OCI-LY1 (cell line): ENCODE results near the gene CA5A.

ENCODE experiments used
- H2AFZ ChIP-seq: fragments of 200-600 bp; sonication (generic), shearing (Covaris generic); 2 replicates; pipeline ENCODE4 v1.6.0; 2014; ENCODE audit warnings: antibody characterized with exemption, mild to moderate bottlenecking, low read length
- H3F3A ChIP-seq: fragments of 200-600 bp; sonication (generic), shearing (Covaris generic); 2 replicates; pipeline ENCODE4 v1.6.0; 2014; ENCODE audit warnings: mild to moderate bottlenecking, antibody characterized with exemption, low read length, moderate library complexity; ENCODE audit not compliant: insufficient read depth
- H3K27ac ChIP-seq: fragments of 200-600 bp; sonication (generic); 2 replicates; pipeline ENCODE4 v1.5.1; 2014; ENCODE audit warnings: low read length, mixed run types, mild to moderate bottlenecking, low read depth; ENCODE audit not compliant: poor library complexity, severe bottlenecking
- H3K27me3 ChIP-seq: fragments of 200-600 bp; sonication (generic); 2 replicates; pipeline ENCODE4 v1.6.0; 2014; ENCODE audit warnings: antibody characterized with exemption, mild to moderate bottlenecking, low read length, moderate library complexity; ENCODE audit not compliant: insufficient read depth
- H3K36me3 ChIP-seq: fragments of 200-600 bp; sonication (generic); 2 replicates; pipeline ENCODE4 v1.6.1; 2014; ENCODE audit warnings: mild to moderate bottlenecking, antibody characterized with exemption, low read length, moderate library complexity, mixed read lengths; ENCODE audit not compliant: insufficient read depth
- H3K4me1 ChIP-seq: fragments of 200-600 bp; sonication (generic); 2 replicates; pipeline ENCODE4 v1.5.1; 2014; ENCODE audit warnings: mild to moderate bottlenecking, low read length, moderate library complexity; ENCODE audit not compliant: insufficient read depth, severe bottlenecking
- H3K4me2 ChIP-seq: fragments of 200-600 bp; sonication (generic), shearing (Covaris generic); 2 replicates; pipeline ENCODE4 v1.6.1; 2014; ENCODE audit warnings: low read length
- H3K4me3 ChIP-seq: fragments of 200-600 bp; sonication (generic); 2 replicates; pipeline ENCODE4 v1.5.1; 2014; ENCODE audit warnings: low read length, low read depth, mild to moderate bottlenecking, mixed read lengths; ENCODE audit not compliant: poor library complexity, severe bottlenecking
- H3K79me2 ChIP-seq: fragments of 200-600 bp; shearing (Covaris generic); 2 replicates; pipeline ENCODE4 v1.6.1; 2016; ENCODE audit warnings: mixed run types, low read length, mixed read lengths; ENCODE audit not compliant: insufficient read depth
- H3K9ac ChIP-seq: fragments of 200-600 bp; sonication (generic), shearing (Covaris generic); 2 replicates; pipeline ENCODE4 v1.6.1; 2014; ENCODE audit warnings: mild to moderate bottlenecking, low read length, mixed read lengths
- H3K9me2 ChIP-seq: fragments of 200-600 bp; sonication (generic), shearing (Covaris generic); 2 replicates; pipeline ENCODE4 v1.6.1; 2014; ENCODE audit warnings: low read depth, mild to moderate bottlenecking, low read length, mixed read lengths
- H3K9me3 ChIP-seq: fragments of 200-600 bp; shearing (Covaris generic); 2 replicates; pipeline ENCODE4 v1.6.1; 2014; ENCODE audit warnings: low read length, mixed read lengths
- H4K20me1 ChIP-seq: fragments of 200-600 bp; sonication (generic), shearing (Covaris generic); 2 replicates; pipeline ENCODE4 v1.6.0; 2016; ENCODE audit warnings: mild to moderate bottlenecking, low read length; ENCODE audit not compliant: insufficient read depth
- EZH2 ChIP-seq: fragments of 200-600 bp; sonication (generic), shearing (Covaris generic); IDR thresholded peaks from 2 replicates; pipeline ENCODE4 v1.8.0; 2017; ENCODE audit warnings: borderline replicate concordance, mixed run types, mild to moderate bottlenecking, antibody characterized with exemption, low read length, moderate library complexity, mixed read lengths
- TF ChIP-seq, protein P1 (sequence below): fragments of 200-600 bp; sonication (generic), shearing (Covaris generic); IDR thresholded peaks from 2 replicates; pipeline ENCODE4 v1.5.1; 2017; ENCODE audit warnings: mild to moderate bottlenecking, antibody characterized with exemption, low read length, moderate library complexity, mixed read lengths

The CA5A gene

DNA sequence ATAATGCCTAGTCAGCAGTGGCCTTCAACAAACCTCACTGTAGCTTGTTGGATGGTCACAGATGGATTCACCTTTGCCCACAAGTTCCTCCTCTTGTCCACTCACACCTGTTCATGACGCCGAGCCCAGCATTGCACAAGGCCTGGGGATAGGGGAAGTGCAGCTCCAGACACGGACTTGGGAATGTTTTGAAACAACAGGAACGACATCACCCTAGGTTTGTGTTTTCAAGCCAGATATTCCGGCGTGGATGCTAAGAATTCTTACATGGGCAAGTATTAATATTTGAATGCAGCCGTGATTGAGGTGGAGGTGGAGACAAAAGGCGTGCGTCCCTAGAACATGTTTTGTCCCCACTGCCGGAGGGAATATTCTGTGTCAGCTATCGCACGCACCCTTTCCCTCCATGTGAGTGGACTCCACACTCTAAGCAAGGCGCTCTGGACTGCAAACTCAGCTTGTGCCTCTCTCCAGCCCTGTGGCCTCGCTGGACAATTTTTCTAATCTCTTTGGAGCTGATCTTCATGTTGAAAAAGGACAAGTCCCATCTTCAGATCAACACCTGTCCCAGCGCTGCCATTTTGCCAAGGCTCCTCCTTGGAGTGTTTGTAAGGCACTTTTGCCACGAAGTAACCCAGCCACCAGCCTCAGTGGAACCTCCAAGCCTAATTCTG is 12.9 kb upstream of the CA5A start:
- H3K9me2 ChIP-seq, result no peaks in the 10 kb centered on the region
- no peak overlapping the region for H3K4me2 ChIP-seq
- no peak overlapping the region for H3K9ac ChIP-seq
- TF ChIP-seq EZH2, result no peak
- TF ChIP-seq, protein P1, sequence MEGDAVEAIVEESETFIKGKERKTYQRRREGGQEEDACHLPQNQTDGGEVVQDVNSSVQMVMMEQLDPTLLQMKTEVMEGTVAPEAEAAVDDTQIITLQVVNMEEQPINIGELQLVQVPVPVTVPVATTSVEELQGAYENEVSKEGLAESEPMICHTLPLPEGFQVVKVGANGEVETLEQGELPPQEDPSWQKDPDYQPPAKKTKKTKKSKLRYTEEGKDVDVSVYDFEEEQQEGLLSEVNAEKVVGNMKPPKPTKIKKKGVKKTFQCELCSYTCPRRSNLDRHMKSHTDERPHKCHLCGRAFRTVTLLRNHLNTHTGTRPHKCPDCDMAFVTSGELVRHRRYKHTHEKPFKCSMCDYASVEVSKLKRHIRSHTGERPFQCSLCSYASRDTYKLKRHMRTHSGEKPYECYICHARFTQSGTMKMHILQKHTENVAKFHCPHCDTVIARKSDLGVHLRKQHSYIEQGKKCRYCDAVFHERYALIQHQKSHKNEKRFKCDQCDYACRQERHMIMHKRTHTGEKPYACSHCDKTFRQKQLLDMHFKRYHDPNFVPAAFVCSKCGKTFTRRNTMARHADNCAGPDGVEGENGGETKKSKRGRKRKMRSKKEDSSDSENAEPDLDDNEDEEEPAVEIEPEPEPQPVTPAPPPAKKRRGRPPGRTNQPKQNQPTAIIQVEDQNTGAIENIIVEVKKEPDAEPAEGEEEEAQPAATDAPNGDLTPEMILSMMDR, result no peak
- H2AFZ ChIP-seq, result no peak overlapping the region
- H3K27ac ChIP-seq, result no peak overlapping the region
- no peaks in the 10 kb centered on the region for H3K27me3 ChIP-seq
- peaks cover 12% of the 10 kb centered on the region for H3K36me3 ChIP-seq
- no peaks in the 10 kb centered on the region for H3F3A ChIP-seq
- no peaks in the 10 kb centered on the region for H4K20me1 ChIP-seq
- H3K4me3 ChIP-seq, result no peak overlapping the region
- H3K79me2 ChIP-seq, result peaks cover 26% of the 10 kb centered on the region
- peaks cover 51% of the 10 kb centered on the region for H3K4me1 ChIP-seq
- H3K9me3 ChIP-seq, result no peaks in the 10 kb centered on the region

DNA sequence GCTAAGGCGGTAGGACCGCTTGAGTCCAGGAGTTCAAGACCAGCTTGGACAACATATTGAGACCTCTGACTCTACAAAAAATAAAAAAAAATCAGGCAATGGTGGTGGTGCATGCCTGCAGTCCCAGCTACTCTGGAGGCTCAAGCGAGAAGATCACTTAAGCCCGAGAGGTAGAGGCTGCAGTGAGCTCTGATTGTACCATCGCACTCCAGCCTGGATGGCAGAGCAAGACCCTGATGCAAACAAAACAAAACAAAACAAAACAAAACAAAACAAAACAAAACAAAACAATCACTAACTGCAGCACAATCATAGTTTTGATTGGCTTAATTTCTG is 12.4 kb upstream of the CA5A start:
- no peak overlapping the region for H2AFZ ChIP-seq
- H3K9me3 ChIP-seq, result no peaks in the 10 kb centered on the region
- no peaks in the 10 kb centered on the region for H3K27me3 ChIP-seq
- peaks cover 21% of the 10 kb centered on the region for H3K79me2 ChIP-seq
- peaks cover 46% of the 10 kb centered on the region for H3K4me1 ChIP-seq
- H4K20me1 ChIP-seq, result no peaks in the 10 kb centered on the region
- no peak for TF ChIP-seq EZH2
- TF ChIP-seq, protein P1, result no peak
- H3K9ac ChIP-seq, result no peak overlapping the region
- no peak overlapping the region for H3K4me3 ChIP-seq
- H3K4me2 ChIP-seq, result no peak overlapping the region
- H3K9me2 ChIP-seq, result no peaks in the 10 kb centered on the region
- no peaks in the 10 kb centered on the region for H3F3A ChIP-seq
- H3K27ac ChIP-seq, result no peak overlapping the region
- H3K36me3 ChIP-seq, result peaks cover 8% of the 10 kb centered on the region

DNA sequence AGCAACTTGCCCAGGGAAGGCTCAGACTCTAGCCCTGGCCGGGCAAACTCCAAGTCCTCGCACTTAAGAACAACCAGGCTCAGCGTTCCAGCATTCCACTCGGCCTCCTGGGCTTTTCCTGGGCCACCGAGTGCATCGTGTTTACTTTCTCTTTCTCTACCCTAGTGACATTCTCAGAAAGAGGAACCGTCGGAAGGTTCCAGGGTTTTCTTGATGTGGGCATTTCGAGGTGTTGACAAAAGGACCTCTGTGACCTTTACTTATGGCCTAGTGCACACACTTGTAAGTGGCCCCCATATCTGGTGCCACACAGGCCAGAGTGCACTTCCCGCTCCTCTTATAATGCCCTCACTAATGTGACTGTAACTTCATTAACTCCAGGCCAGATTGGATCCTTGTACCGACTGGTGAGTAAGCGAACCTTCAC is 11.8 kb upstream of the CA5A start:
- H3K9me2 ChIP-seq, result no peaks in the 10 kb centered on the region
- TF ChIP-seq, protein P1, result no peak
- TF ChIP-seq EZH2, result no peak

More for the DNA sequence above, 11.8 kb upstream of the CA5A start:
- Histone ChIP-seq H3K4me3 (no peak overlapping the region), H3K9me3 (no peaks in the 10 kb centered on the region), H3K9ac (no peak overlapping the region; the same call in 1 of the 2 replicates), H2AFZ (no peak overlapping the region), H3K79me2 (peaks cover 15% of the 10 kb centered on the region), H3K36me3 (peaks cover 4% of the 10 kb centered on the region; the same call in 1 of the 2 replicates), H3K4me1 (peaks cover 40% of the 10 kb centered on the region), H3K4me2 (peak overlapping the region; percentile 40), H3K27me3 (no peaks in the 10 kb centered on the region), H4K20me1 (no peaks in the 10 kb centered on the region), H3K27ac (peak overlapping the region; percentile 17), H3F3A (no peaks in the 10 kb centered on the region)
